ENCODE data around the gene SCAP. TPM values are rescaled to one million over a fixed set of nuclear protein-coding genes. Genes with fewer than 3 reads are reported as not detected.
A peak's percentile ranks its signal among the peaks of the same experiment; 100 is the strongest.

The SCAP gene
- total RNA-seq, 1 donor from 2014 or later = 43.1 TPM

DNA sequence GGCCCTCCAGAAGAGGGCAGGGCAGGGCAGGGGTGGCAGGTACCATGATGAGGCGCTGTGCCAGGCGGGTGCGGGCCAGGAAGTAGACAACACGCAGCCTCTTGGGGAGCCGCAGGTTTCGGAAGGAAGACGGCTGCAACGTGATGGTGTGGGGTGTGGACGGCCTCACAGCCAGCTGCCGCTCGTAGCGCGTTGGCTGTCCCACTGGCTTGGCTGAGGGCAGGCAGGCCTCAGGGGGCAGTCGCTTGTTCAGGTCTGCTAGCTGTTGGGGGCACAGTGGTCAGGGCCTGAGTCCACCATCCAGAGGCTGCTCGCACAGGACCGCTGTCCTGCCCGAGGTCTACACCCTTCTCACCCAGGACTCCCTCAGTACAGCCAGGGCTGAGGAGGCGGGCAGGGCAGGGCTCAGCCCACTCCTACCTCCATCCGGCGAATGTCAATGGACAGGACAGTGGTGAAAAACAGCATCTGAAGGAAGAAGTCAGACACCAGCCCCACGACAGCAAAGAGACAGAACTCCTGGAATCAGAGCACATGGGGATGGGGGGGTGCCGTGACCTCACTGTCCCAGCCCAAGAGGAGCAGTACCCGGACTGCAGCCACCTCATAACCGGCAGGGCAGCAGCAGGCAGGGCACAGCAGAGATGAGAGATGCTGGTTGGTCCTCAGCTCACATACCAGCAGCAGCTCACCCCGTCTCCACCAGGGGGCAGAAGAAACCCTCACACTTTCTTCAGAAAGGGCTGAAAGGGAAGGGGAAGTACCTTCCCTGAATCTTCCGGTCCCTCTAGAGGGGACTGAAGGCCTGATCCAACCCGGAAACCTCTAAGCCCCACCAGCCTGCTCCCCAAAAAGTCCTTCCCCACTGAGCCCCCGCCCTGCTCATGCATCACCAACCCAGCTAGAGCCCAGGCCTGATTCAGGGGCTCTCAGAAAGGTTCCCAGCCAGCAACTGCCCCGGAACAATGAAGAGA is 54.9 kb downstream of the SCAP start:
- TF ChIP-seq CTCF (IDR thresholded peaks at IDR 0.05; ENCODE audit: borderline replicate concordance) = peak; percentile 92
- Histone ChIP-seq H3K36me3 (peaks cover 58% of the 10 kb centered on the region), H3K27ac (replicated peaks) (peak overlapping the region; percentile 84), H3K27me3 (ENCODE audit: low read depth) (no peaks in the 10 kb centered on the region), H3K4me1 (peaks cover 25% of the 10 kb centered on the region), H3K4me3 (peak overlapping the region; percentile 6), H3K9me3 (replicated peaks) (no peaks in the 10 kb centered on the region)
- DNase-seq = peak; percentile 85
- intact Hi-C loops (cut with micrococcal nuclease) = loop anchor here (5.0 kb wide), 1 partner anchor 52 kb away; no protein-coding TSS in a partner anchor

DNA sequence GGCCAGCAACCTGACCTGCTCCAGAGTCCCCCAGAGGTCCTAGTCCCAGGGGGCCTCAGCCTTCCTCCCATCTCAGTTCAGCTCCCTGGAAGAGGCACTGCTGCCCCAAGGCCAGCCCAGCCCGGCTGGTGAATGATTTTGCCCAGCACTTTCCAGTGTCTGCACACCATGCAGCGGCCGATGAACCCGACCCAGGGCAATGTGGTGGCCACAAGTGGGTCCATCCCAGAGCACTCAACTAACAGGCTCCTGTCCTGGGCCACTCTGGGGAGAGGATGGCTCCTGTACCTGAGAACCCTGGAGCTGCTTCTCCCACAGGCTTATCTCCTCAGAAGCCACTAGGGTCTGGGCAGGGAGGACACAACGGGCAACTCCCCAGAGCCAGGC is 55.7 kb downstream of the SCAP start:
- no peak for TF ChIP-seq CTCF (IDR thresholded peaks at IDR 0.05; ENCODE audit: borderline replicate concordance)
- Histone ChIP-seq H3K9me3 (replicated peaks) (no peaks in the 10 kb centered on the region), H3K4me3 (no peak overlapping the region), H3K27me3 (ENCODE audit: low read depth) (no peaks in the 10 kb centered on the region), H3K27ac (replicated peaks) (no peak overlapping the region), H3K36me3 (peaks cover 56% of the 10 kb centered on the region), H3K4me1 (peaks cover 25% of the 10 kb centered on the region)
- DNase-seq = no peak
- intact Hi-C loops (cut with micrococcal nuclease) = loop anchor here (5.0 kb wide), 1 partner anchor 52 kb away; no protein-coding TSS in a partner anchor

DNA sequence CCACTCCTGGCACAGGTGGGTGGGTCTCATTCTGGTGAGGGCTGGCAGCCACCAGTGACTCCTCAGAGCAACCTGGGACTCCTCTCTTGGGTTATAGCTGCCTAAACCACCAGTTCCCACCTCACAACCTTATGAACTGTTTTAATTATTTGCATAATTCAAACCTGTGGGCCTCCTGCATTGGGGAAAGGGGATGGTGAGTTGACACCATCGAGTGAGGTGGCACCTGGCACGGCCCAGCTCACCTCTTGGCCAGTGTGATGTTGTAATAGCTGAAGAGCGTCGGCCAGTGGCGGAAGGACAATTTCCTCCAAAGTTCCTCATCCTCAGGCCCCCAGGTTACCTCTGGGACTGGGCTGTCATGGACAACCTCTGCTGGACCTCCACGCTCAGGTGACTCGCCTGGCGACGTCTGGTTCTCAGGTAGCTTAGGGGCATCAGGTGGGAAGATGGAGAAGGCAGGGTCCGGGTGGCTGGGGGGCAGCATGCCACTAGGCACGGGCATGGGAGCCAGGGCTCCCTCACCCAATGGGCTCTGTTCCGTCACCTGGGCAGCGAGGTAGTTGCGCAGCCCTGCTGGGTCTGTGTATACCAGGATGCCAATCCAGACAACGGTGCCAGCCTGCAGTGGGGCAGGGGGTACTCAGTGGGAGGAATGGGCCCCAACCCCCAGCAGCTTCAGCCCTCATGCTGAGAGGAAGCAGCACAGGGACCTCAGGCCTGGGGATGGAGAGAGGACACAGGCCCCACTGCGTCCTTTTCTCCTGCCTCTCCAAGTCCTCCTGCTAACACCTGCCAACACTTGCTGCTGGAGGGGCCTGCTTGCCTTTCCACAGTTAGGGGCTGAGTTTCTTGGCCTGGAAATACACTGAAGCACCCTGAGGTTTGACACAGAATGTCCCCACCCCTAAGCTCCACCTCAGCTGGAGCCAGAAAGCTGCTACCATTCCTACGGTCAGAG is 56.4 kb downstream of the SCAP start:
- peaks cover 59% of the 10 kb centered on the region for H3K36me3 ChIP-seq
- no peaks in the 10 kb centered on the region for H3K9me3 ChIP-seq (replicated peaks)
- DNase-seq = no peak
- peaks cover 25% of the 10 kb centered on the region for H3K4me1 ChIP-seq
- no peak overlapping the region for H3K4me3 ChIP-seq
- no peak overlapping the region for H3K27ac ChIP-seq (replicated peaks)
- no peak for TF ChIP-seq CTCF (IDR thresholded peaks at IDR 0.05; ENCODE audit: borderline replicate concordance)
- intact Hi-C loops (cut with micrococcal nuclease) = loop anchor here (5.0 kb wide), 1 partner anchor 53 kb away; no protein-coding TSS in a partner anchor
- H3K27me3 ChIP-seq (ENCODE audit: low read depth) = no peaks in the 10 kb centered on the region

DNA sequence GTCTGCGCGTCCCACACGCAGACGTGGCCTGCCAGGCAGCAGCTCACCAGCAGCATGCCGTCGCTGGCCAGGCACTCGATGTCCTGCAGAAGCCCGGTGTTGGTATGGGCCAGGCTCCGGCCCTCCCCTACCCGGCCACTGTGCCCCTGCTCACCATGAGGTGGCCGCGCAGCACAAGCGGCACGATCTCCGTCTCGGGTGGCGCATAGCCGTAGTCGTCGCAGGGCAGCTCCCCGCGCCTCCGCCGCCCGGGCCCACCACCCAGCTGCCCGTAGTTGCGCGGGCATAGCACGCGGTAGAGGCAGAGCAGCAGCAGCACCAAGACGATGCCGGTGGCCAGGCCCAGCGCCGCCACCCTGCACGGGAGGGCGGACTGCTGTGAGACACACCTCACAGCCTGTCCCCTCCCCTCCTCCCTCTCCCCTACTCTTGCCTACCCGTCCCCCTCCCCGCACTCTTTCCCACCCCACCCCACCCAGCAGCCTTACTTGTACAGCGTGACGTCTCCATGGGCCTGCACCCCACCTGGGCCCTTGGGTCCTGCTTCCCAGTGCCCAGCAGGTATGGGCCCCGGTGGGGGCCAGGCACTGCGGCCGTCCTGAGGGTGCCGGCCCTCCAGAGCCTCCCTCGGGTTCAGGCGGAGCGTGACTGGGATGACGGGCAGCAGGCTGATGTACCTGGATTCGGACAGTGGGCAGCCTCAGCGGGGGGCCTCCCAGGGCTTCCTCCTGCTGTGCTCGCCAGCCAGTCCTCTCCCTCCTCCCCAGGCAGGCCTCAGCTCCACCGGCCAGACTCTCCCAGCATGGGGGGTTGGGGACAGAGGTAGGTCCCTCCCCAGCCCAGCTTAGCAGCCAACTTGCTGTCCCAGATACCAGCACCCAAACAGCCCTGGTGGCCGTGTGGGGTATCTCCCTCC is 57.3 kb downstream of the SCAP start:
- Histone ChIP-seq H3K27me3 (ENCODE audit: low read depth) (no peaks in the 10 kb centered on the region), H3K4me3 (no peak overlapping the region), H3K4me1 (peaks cover 25% of the 10 kb centered on the region), H3K9me3 (replicated peaks) (no peaks in the 10 kb centered on the region), H3K27ac (replicated peaks) (no peak overlapping the region), H3K36me3 (peaks cover 65% of the 10 kb centered on the region)
- DNase-seq = no peak
- TF ChIP-seq CTCF (IDR thresholded peaks at IDR 0.05; ENCODE audit: borderline replicate concordance) = no peak
- intact Hi-C loops (cut with micrococcal nuclease) = no loop called here

Measured in left ventricle myocardium inferior (tissue), 1 donor.